Measurements from ENCODE around the gene IL17C.

IL17C gene

GRCh38 chr16:88627531-88628411, 10.6 kb upstream of the IL17C start:
- no peak for DNase-seq (ENCODE audit: low read depth, low spot score)

GRCh38 chr16:88628512-88628974, 9.8 kb upstream of the IL17C start:
- no peak for DNase-seq (ENCODE audit: low read depth, low spot score)

GRCh38 chr16:88629835-88630234, 8.5 kb upstream of the IL17C start:
- no peak for DNase-seq (ENCODE audit: low read depth, low spot score)

- no peak for DNase-seq (ENCODE audit: low read depth, low spot score)
These were observed 7.9 kb upstream of the IL17C start for GRCh38 chr16:88630433-88630832.

- DNase-seq (ENCODE audit: low read depth, low spot score): no peak
These were observed 7.4 kb upstream of the IL17C start for GRCh38 chr16:88630941-88631340.

- no peak for DNase-seq (ENCODE audit: low read depth, low spot score)
These were observed 7.0 kb upstream of the IL17C start for GRCh38 chr16:88631384-88631783.

GRCh38 chr16:88631920-88632586, 6.3 kb upstream of the IL17C start:
- DNase-seq (ENCODE audit: low read depth, low spot score): no peak

GRCh38 chr16:88632587-88632930, 5.8 kb upstream of the IL17C start:
- no peak for DNase-seq (ENCODE audit: low read depth, low spot score)

- DNase-seq (ENCODE audit: low read depth, low spot score): no peak
These were observed 4.7 kb upstream of the IL17C start for GRCh38 chr16:88633684-88634140.

- DNase-seq (ENCODE audit: low read depth, low spot score): no peak
These were observed 4.0 kb upstream of the IL17C start for GRCh38 chr16:88634141-88634993.

GRCh38 chr16:88634994-88635670, 3.2 kb upstream of the IL17C start:
- DNase-seq (ENCODE audit: low read depth, low spot score): no peak

- DNase-seq (ENCODE audit: low read depth, low spot score): no peak
These were observed 2.6 kb upstream of the IL17C start for GRCh38 chr16:88635671-88636319.

GRCh38 chr16:88636488-88637265, 1.7 kb upstream of the IL17C start:
- no peak for DNase-seq (ENCODE audit: low read depth, low spot score)

GRCh38 chr16:88639231-88640038, 1.1 kb downstream of the IL17C start:
- no peak for DNase-seq (ENCODE audit: low read depth, low spot score)

GRCh38 chr16:88640039-88640495, 1.7 kb downstream of the IL17C start:
- DNase-seq (ENCODE audit: low read depth, low spot score): no peak

- no peak for DNase-seq (ENCODE audit: low read depth, low spot score)
These were observed 2.3 kb downstream of the IL17C start for GRCh38 chr16:88640498-88641247.

- no peak for DNase-seq (ENCODE audit: low read depth, low spot score)
These were observed 4.7 kb downstream of the IL17C start for GRCh38 chr16:88642881-88643643.

GRCh38 chr16:88643644-88643932, 5.2 kb downstream of the IL17C start:
- DNase-seq (ENCODE audit: low read depth, low spot score): no peak
